GM10266 (cell line): ENCODE measurements around the gene C9orf40.

Experiments used
- DNase-seq: peaks from one replicate; pipeline ENCODE4 v3.0.0; 2012; ENCODE audit errors: extremely low spot score
- CTCF ChIP-seq: IDR thresholded peaks from 2 replicates; pipeline ENCODE4 v1.5.1; 2012; ENCODE audit warnings: mild to moderate bottlenecking, low read depth; ENCODE audit not compliant: control insufficient read depth, insufficient read depth; ENCODE audit errors: missing control alignments

The C9orf40 gene

GRCh38 chr9:74952201-74953151, at the start of gene C9orf40:
Gene C9orf40 (minus strand): TSS chr9:74952912. CDS start chr9:74952611, 301 bp downstream.
- TF ChIP-seq CTCF: peak; percentile 95
- peak; percentile 89 for DNase-seq

GRCh38 chr9:75001719-75002421, 49.2 kb upstream of the C9orf40 start:
- TF ChIP-seq CTCF: peak; percentile 68
- peak; percentile 45 for DNase-seq

- TF ChIP-seq CTCF: no peak
- DNase-seq: no peak
Observed at GRCh38 chr9:75000835-75001234, 48.1 kb upstream of the C9orf40 start.

GRCh38 chr9:74985041-74985440, 32.3 kb upstream of the C9orf40 start:
- DNase-seq: no peak

GRCh38 chr9:74983709-74984108, 31.0 kb upstream of the C9orf40 start:
- no peak for TF ChIP-seq CTCF
- DNase-seq: no peak

More at GRCh38 chr9:74985041-74985440, 32.3 kb upstream of the C9orf40 start:
- TF ChIP-seq CTCF: no peak

GRCh38 chr9:74979844-74980243, 27.1 kb upstream of the C9orf40 start:
- no peak for DNase-seq
- no peak for TF ChIP-seq CTCF

GRCh38 chr9:74977287-74977686, 24.6 kb upstream of the C9orf40 start:
- DNase-seq: no peak
- no peak for TF ChIP-seq CTCF
